DOHH2 (cell line): ENCODE results near the gene ADAM29.

Experiments used
- CTCF ChIP-seq: fragments of 200-600 bp; sonication (generic); IDR thresholded peaks from one replicate; pipeline ENCODE4 v1.5.1; 2014; ENCODE audit warnings: antibody characterized with exemption, mild to moderate bottlenecking, low read depth, low read length; ENCODE audit not compliant: poor library complexity, severe bottlenecking
- EZH2phosphoT487 ChIP-seq: fragments of 200-600 bp; sonication (generic); IDR thresholded peaks from 2 replicates; pipeline ENCODE4 v1.6.1; 2017; ENCODE audit warnings: borderline replicate concordance, mild to moderate bottlenecking, antibody characterized with exemption, low read length, moderate library complexity, mixed read lengths

- no peak for TF ChIP-seq CTCF
- TF ChIP-seq EZH2phosphoT487: no peak
Observed at GRCh38 chr4:174940002-174940401, 21.8 kb downstream of the ADAM29 start.
